Mucosa of rectum (tissue), 2 donors: Measurements from ENCODE around the gene PHF23.

Experiments used
- H3K27ac ChIP-seq, 2 donors: one replicate each; pipeline ENCODE4 v1.7.0; 2013; ENCODE audit warnings: inconsistent platforms in 2 of 2, low read depth in 2 of 2, low read length in 2 of 2
- H3K27me3 ChIP-seq, 2 donors: one replicate each; pipeline ENCODE4 v1.7.0; 2013; ENCODE audit warnings: low read length in 2 of 2; ENCODE audit not compliant: control insufficient read depth in 2 of 2, insufficient read depth in 2 of 2
- H3K36me3 ChIP-seq, 2 donors: one replicate each; pipeline ENCODE4 v1.7.0; 2013; ENCODE audit warnings: low read length in 2 of 2; ENCODE audit not compliant: control insufficient read depth in 2 of 2, insufficient read depth in 2 of 2
- H3K4me1 ChIP-seq, 2 donors: one replicate each; pipeline ENCODE4 v1.7.0; 2013; ENCODE audit warnings: low read length in 2 of 2, mild to moderate bottlenecking in 1 of 2; ENCODE audit not compliant: control insufficient read depth in 2 of 2, insufficient read depth in 2 of 2
- H3K4me3 ChIP-seq, 2 donors: one replicate each; pipeline ENCODE4 v1.7.0; 2013; ENCODE audit warnings: low read length in 2 of 2
- H3K9ac ChIP-seq, 2 donors: one replicate each; pipeline ENCODE4 v1.7.0; 2013; ENCODE audit warnings: low read length in 2 of 2, low read depth in 1 of 2, mild to moderate bottlenecking in 1 of 2
- H3K9me3 ChIP-seq, 2 donors: one replicate each; pipeline ENCODE4 v1.7.0; 2013; ENCODE audit warnings: low read length in 2 of 2; ENCODE audit not compliant: control insufficient read depth in 2 of 2
- donor health status: healthy.
- donor health status: Normal muscosa, but diverticular disease.

PHF23 gene

DNA sequence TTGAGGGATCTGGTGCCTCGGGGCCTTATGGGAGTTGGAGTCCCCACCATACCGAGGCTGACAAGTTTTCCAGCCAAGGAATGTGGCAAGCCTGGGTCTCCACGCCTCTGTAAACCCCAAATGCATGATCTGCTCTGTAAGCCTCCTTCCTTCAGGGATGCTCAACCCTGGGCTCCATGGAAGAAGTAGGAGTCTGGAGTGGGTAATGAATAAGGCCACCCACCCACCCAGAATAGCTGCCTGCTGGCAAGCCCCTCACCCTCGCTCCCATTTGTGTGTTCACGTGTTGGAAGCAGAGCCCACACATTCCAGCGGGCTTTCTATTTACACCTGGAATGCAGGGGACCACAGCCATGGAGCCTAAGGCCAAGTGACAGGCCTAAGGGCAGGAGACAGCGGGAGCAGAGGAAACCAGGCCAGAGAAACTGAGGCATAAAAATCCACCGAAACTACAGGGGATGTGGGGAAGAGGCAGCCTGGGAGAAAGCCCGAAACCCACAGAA, 24.1 kb downstream of the PHF23 start:
- H3K4me1 ChIP-seq = peaks cover 24 to 28% of the 10 kb centered on the region in 2 donors
- no peak overlapping the region for H3K9ac ChIP-seq
- no peaks in the 10 kb centered on the region for H3K9me3 ChIP-seq
- H3K4me3 ChIP-seq = peak overlapping the region in 1 of 2 donors; percentile 78
- H3K27ac ChIP-seq = peak overlapping the region in 1 of 2 donors; percentile 68
- H3K27me3 ChIP-seq = peaks cover 5 to 6% of the 10 kb centered on the region in 2 donors
- H3K36me3 ChIP-seq = no peaks in the 10 kb centered on the region

DNA sequence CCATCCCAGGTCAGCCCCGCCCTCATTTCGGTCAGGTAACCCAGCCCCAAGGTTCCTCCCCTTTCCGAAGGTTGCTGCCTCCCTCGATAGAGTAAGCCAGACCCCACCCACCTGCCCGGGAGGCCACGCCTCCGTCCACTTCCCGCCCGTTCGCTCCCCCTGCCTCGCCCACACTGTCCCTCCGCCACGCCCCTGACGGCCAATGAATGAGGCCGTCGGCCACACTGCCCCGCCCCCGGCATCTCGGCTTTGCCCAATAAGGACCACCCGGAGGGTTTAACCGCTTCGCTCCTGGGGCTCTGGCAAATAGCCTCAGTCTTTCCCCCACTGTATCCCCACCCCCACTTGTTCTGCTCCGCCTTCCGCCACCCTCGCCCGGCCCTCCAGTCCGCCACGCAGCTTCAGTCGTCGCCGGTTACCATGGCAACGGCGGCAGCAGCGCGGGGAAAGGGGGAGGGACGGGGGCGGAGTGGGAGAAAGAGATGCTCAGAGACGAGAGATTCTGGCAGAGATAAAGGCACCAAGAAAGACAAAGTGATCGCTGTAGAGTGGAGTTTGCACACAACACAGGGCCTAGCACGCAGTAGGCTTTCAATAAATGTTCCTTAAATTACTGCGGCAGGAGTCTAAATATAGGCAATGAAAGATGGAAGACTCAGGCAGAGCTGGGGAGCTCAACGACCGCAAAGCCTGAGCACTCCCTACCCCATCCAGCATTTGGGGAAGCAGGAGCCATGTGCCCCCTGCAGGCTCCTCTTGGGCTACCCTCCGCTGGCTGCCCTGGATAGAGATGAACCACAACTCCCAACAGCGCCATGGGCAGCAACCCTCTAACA, 24.7 kb downstream of the PHF23 start:
- H3K4me1 ChIP-seq = peaks cover 22 to 27% of the 10 kb centered on the region in 2 donors
- peak overlapping the region in 1 of 2 donors; percentile 15 for H3K9ac ChIP-seq

DNA sequence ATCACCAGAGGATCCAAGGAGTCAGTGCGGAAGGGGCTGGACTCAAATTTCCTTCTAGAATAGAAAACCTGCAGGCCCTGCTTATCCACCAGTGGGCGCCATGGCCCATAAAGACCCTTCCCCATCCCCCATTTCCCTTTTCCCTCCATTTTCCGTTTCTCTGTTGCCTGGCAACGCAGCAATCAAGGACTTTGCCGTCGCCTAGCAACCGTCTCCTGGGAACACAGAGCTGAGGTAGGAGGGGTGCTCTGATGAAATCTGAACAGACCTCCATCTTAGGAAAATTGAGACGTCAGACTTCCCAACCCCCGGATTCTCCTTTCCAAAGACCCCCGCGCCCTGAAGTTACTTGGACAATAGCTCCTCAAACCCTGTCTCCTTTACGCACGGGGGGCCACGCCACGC, 25.4 kb downstream of the PHF23 start:
- Histone ChIP-seq H3K9ac (peak overlapping the region in 1 of 2 donors; percentile 15), H3K9me3 (no peaks in the 10 kb centered on the region), H3K4me3 (peak overlapping the region; percentile 60 to 65), H3K27me3 (peaks cover 5 to 6% of the 10 kb centered on the region in 2 donors), H3K27ac (peak overlapping the region in 1 of 2 donors; percentile 68), H3K36me3 (no peaks in the 10 kb centered on the region), H3K4me1 (peaks cover 16 to 20% of the 10 kb centered on the region in 2 donors)

More for the DNA sequence above, 24.7 kb downstream of the PHF23 start:
- Histone ChIP-seq H3K27me3 (peaks cover 5 to 6% of the 10 kb centered on the region in 2 donors), H3K4me3 (peak overlapping the region; percentile 60 to 78), H3K27ac (peak overlapping the region; percentile 64 to 68), H3K36me3 (no peaks in the 10 kb centered on the region), H3K9me3 (no peaks in the 10 kb centered on the region)

DNA sequence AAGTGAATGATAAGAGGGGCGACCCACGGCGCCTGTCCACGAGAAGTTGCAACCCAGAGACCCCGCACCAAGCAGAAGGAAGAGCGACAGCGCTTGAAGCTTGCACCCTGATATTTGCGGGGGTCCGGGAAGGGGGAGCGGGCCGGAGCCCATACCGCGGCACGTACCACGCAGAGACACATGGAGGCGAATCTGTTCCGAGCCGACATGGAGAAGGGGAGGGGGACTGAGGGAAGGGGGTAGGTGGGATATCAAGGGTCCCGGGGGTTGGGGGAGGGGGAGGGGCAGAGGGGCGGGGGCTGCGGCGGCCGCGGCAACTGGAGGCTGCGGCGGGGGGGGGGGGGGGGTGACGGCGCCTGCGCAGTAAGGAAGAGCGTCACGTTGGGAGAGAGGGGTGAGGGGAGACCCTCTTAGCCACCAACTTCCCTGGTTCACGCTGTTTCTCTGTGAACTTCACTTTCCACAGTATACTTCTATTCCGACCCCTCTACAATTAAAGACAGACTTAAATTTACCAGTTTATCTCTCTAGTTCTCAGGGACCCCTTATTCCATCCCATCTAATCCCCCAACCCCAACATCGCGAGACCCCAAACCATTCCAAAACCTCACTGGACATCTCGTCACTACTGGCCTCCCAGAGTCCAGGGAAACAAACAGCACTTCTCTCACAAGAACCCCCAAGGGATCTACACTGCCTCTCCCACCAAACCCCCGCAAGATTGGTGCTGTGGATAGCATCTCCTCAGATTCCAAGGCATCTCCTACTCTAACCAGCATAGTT, 27.6 kb downstream of the PHF23 start:
- Histone ChIP-seq H3K27ac (no peak overlapping the region), H3K4me3 (no peak overlapping the region), H3K9me3 (no peaks in the 10 kb centered on the region), H3K9ac (no peak overlapping the region), H3K36me3 (no peaks in the 10 kb centered on the region), H3K27me3 (peaks cover 5 to 8% of the 10 kb centered on the region in 2 donors), H3K4me1 (peaks cover 9 to 13% of the 10 kb centered on the region in 2 donors)

DNA sequence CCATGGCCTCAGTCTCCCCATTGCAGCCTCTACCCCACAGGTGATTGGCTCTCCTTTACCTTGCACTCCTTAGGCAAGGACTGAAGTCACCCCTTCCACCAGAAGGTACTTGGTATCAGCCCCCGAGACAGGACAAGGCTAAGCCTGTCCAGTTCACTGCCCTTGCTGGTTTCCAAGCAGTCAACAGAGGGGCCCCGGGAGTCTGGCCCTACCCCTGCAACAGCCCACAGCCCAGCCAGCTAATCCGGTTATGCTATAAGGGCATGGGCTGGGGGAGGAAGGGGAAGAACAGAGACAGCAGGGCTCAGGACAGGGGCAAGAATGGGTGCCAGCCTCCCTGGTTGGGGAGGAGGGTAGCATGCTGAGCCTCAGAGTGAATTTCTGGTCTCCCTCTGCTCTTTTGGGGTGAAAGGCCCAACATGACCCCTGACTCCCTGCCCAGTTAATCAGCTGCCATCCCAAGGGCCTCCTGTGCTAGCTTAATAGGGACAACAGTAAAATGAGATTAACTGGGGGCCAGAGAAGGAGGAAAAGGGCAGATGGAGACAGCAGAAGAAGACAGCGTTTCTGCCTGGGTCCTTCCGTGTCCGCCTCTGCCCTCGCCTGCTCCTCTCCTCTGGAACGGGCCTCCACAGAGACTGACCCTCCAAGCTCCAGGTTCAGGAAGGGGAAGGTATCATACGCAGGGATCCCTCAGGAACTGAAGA, 30.4 kb downstream of the PHF23 start:
- Histone ChIP-seq H3K36me3 (no peaks in the 10 kb centered on the region), H3K9me3 (no peaks in the 10 kb centered on the region), H3K27ac (no peak overlapping the region), H3K4me3 (no peak overlapping the region), H3K4me1 (peaks cover 3 to 6% of the 10 kb centered on the region in 2 donors), H3K27me3 (peaks cover 5 to 8% of the 10 kb centered on the region in 2 donors), H3K9ac (no peak overlapping the region)

DNA sequence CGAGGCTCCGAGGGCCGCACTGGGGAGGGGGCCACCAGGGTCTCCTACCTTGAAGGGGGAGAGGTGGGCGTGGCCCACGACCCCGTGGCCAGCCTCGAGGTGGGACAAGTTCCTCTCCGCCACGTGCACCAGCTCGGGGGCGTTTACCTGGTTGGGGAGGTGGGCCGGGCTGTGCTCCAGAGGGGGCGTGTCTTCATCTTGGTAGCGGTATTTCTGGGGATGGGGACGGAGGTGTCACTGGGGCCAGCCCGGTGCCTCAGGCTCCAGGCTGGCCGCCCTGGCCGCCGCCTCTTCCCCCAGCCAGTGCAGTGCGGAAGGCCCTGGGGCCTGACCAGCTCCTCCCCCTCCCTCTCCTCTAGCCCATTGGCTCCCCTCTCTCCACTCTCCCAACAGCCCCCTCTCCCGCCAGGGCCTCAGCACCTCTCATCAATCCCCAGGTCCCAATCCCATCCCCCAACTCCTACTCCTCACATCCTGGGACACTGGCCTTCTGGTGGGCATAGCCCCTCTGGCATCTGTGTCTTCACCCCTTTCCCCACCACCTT, 31.2 kb downstream of the PHF23 start:
- Histone ChIP-seq H3K9ac (no peak overlapping the region), H3K9me3 (no peaks in the 10 kb centered on the region), H3K4me1 (peaks cover 0 to 3% of the 10 kb centered on the region in 2 donors), H3K27me3 (peaks cover 5 to 8% of the 10 kb centered on the region in 2 donors), H3K36me3 (no peaks in the 10 kb centered on the region), H3K4me3 (no peak overlapping the region), H3K27ac (no peak overlapping the region)

DNA sequence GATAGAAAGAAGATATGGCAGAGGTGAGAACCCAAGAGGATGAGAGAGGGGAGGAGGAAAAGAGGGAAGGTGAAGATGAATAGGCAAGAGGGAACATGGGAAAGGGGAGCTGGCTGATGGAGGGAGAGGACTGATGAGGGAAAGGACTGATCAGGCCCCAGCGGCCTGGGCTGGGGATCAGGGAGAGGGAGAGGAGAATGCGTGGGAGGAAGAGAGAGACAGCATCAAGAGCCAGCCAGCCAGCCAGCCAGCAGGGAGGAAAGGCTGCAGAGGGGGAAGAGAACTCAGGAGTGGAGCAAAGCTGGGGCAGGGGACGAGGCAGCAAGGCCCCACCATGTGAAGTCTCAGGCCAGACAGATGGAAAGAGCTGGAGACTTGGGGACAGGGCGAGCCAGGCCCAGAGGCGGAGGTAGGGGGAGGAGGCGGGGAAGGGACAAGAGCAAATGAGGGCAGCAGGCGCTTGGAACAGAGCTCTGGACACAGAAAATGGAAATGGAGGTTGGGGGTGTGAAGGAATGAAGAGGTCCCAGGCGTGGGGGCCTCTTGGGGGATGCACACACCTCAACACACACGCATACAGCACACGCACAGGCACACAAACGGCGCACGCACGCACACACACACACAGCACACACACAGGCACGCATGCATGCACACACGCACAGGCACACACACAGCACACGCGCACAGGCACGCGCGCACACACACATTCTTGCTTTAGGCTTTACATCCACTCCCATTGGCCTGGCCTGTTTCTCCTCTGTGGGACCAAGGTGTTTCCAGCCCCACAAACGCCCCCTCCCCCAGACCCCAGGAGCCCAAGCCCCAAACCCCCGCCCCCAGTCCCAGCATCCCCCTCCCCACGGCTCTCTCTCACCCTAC, 31.9 kb downstream of the PHF23 start:
- Histone ChIP-seq H3K9ac (no peak overlapping the region), H3K27me3 (peaks cover 5 to 8% of the 10 kb centered on the region in 2 donors), H3K9me3 (no peaks in the 10 kb centered on the region), H3K36me3 (peaks cover 0 to 5% of the 10 kb centered on the region in 2 donors), H3K4me1 (peaks cover 0 to 3% of the 10 kb centered on the region in 2 donors), H3K27ac (no peak overlapping the region), H3K4me3 (no peak overlapping the region)

DNA sequence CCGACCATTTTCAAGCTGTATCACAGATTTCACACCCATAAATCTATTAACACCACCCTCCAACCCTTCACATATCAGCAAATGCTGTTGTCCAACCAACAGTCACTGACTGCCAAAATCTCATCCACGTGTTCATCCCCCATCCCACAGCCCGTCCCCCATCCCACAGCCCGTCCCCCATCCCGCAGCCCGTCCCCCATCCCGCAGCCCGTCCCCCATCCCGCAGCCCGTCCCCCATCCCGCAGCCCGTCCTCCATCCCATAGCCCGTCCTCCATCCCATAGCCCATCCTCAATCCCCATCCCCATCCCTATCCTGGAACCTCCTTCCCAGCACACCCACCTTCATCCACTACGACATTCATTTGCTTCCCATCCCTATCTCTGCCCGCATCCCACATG, 33.7 kb downstream of the PHF23 start:
- peak overlapping the region; percentile 28 to 65 for H3K9ac ChIP-seq
- no peak overlapping the region for H3K27ac ChIP-seq
- H3K4me3 ChIP-seq = peak overlapping the region; percentile 61 to 79
- H3K27me3 ChIP-seq = peaks cover 0 to 2% of the 10 kb centered on the region in 2 donors
- peaks cover 0 to 3% of the 10 kb centered on the region in 2 donors for H3K4me1 ChIP-seq
- H3K9me3 ChIP-seq = no peaks in the 10 kb centered on the region
- H3K36me3 ChIP-seq = peaks cover 0 to 5% of the 10 kb centered on the region in 2 donors
